ENCODE results near the gene RSPRY1. TPM values are rescaled to one million over a fixed set of nuclear protein-coding genes. Genes with fewer than 3 reads are reported as not detected.

The RSPRY1 gene
- polyA plus RNA-seq, 1 experiment = 63.8 TPM

DNA sequence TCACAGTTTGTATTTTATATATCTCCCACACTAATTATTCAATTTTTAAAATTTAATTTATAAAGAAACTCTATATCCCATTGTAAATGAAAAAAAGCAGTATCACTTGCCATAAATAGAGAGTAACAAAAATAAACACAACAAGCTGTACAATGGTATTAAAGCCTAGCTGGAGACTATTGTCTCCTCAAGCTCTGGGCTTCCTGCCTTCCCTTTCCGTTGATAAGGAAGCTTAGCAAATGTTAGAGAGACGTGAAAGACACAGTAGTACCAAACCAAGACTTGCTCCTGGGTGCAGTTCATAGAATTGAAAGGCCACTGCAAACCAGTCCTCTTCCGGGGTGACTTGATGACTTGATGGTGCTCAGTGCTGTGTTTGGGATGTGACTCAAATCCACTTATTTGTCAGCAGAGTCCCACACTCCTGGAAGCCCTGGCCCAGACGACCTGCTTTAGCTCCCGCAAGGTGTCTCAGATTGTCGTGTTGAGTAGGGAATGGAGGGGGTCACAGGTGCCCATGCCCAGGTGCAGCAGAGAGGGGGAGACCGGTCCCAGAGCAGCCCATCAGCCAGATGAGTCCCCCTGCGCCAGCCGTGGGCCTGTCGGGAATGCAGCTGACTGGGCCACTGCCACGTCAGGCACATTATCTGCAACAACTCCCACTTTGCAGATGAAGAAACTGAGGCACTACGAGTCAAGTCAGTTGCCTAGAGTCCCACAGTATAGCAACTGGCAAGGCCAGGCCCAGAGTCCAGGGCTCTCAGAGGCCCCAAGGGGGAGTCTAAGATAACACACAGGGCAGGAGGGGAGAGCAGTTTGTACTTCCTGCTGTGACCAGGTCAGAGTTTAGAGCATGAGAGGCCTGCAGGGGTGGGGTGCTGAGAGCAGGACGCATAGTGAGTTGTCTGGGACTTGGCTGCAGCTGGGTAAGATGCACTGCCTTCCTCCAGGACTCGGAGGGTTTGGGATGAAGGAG is 40.8 kb upstream of the RSPRY1 start:
- no peaks in the 10 kb centered on the region; the same call in 1 of the 2 replicates for H3K9me3 ChIP-seq (ENCODE audit: control insufficient read depth, insufficient read depth, low read length)
- H3K4me3 ChIP-seq (ENCODE audit: low read depth, low read length) = no peak overlapping the region
- CTCF ChIA-PET = interaction anchor here (1.2 to 1.5 kb wide), 2 partner anchors 52 to 61 kb away, joined by 6 to 10 read pairs; partner anchors contain the start of gene CPNE2
- TF ChIP-seq, protein P1, sequence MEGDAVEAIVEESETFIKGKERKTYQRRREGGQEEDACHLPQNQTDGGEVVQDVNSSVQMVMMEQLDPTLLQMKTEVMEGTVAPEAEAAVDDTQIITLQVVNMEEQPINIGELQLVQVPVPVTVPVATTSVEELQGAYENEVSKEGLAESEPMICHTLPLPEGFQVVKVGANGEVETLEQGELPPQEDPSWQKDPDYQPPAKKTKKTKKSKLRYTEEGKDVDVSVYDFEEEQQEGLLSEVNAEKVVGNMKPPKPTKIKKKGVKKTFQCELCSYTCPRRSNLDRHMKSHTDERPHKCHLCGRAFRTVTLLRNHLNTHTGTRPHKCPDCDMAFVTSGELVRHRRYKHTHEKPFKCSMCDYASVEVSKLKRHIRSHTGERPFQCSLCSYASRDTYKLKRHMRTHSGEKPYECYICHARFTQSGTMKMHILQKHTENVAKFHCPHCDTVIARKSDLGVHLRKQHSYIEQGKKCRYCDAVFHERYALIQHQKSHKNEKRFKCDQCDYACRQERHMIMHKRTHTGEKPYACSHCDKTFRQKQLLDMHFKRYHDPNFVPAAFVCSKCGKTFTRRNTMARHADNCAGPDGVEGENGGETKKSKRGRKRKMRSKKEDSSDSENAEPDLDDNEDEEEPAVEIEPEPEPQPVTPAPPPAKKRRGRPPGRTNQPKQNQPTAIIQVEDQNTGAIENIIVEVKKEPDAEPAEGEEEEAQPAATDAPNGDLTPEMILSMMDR (IDR thresholded peaks at IDR 0.05; ENCODE audit: low read depth, low read length) = no peak
- no peak overlapping the region for H3K27ac ChIP-seq (ENCODE audit: low read depth, low read length)
- H3K27me3 ChIP-seq (ENCODE audit: control insufficient read depth, insufficient read depth, low read length) = no peaks in the 10 kb centered on the region
- DNase-seq (ENCODE audit: low read depth, low spot score) = no peak
- POLR2A ChIA-PET = no interaction called here

DNA sequence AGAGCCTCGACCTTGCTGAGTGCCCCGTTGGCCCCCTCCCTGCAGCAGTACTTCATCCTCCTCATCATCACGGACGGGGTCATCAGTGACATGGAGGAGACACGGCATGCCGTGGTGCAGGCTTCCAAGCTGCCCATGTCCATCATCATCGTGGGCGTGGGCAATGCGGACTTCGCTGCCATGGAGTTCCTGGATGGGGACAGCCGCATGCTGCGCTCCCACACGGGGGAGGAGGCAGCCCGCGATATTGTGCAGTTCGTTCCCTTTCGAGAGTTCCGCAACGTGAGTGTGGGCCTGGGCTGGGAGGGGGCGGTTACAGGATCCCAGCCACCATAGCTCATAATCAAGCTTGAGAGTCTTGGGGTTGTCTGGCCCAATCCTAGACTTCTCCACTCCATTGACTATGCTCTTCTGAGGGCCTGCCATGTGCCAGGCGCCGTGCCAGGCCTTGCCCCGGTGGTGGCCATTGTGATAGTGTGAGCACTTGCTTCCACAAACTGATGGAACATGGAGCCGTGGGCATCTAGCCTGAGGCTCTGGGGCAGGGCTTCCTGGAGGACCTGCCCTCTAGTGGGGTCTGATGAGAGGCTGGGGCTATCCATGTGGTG is 40.0 kb upstream of the RSPRY1 start:
- Histone ChIP-seq H3K27ac (ENCODE audit: low read depth, low read length) (no peak overlapping the region), H3K9me3 (ENCODE audit: control insufficient read depth, insufficient read depth, low read length) (no peaks in the 10 kb centered on the region; the same call in 1 of the 2 replicates), H3K27me3 (ENCODE audit: control insufficient read depth, insufficient read depth, low read length) (no peaks in the 10 kb centered on the region), H3K4me3 (ENCODE audit: low read depth, low read length) (no peak overlapping the region)
- ChIA-PET POLR2A (no interaction called here), CTCF (no interaction called here)
- TF ChIP-seq, protein P1 (IDR thresholded peaks at IDR 0.05; ENCODE audit: low read depth, low read length) = no peak
- DNase-seq (ENCODE audit: low read depth, low spot score) = no peak

DNA sequence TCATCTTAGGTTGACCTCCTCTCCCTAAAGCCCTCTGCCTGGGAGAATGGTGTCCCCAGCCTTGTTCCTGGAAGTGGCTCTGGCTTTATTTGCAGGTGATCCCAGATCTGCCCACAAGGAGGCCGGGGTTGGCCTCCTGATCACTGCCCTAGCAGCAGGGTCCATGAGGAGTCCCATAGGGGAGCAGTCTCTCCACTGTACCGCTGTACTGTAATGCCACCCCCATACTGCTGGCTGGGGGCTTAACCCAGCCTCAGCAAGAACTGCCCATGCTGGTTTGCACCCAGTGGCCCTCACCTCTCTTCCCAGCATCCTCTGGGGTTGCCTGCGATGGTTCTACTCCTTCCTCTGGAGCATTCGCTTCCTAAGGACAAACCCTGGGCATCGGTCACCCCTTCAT is 39.4 kb upstream of the RSPRY1 start:
- H3K9me3 ChIP-seq (ENCODE audit: control insufficient read depth, insufficient read depth, low read length) = no peaks in the 10 kb centered on the region
- ChIA-PET POLR2A (no interaction called here), CTCF (no interaction called here)
- no peak overlapping the region for H3K4me3 ChIP-seq (ENCODE audit: low read depth, low read length)
- H3K27me3 ChIP-seq (ENCODE audit: control insufficient read depth, insufficient read depth, low read length) = no peaks in the 10 kb centered on the region
- no peak for DNase-seq (ENCODE audit: low read depth, low spot score)
- TF ChIP-seq, protein P1 (IDR thresholded peaks at IDR 0.05; ENCODE audit: low read depth, low read length) = peak; percentile 15; the same call in 1 of the 2 replicates
- H3K27ac ChIP-seq (ENCODE audit: low read depth, low read length) = no peak overlapping the region

DNA sequence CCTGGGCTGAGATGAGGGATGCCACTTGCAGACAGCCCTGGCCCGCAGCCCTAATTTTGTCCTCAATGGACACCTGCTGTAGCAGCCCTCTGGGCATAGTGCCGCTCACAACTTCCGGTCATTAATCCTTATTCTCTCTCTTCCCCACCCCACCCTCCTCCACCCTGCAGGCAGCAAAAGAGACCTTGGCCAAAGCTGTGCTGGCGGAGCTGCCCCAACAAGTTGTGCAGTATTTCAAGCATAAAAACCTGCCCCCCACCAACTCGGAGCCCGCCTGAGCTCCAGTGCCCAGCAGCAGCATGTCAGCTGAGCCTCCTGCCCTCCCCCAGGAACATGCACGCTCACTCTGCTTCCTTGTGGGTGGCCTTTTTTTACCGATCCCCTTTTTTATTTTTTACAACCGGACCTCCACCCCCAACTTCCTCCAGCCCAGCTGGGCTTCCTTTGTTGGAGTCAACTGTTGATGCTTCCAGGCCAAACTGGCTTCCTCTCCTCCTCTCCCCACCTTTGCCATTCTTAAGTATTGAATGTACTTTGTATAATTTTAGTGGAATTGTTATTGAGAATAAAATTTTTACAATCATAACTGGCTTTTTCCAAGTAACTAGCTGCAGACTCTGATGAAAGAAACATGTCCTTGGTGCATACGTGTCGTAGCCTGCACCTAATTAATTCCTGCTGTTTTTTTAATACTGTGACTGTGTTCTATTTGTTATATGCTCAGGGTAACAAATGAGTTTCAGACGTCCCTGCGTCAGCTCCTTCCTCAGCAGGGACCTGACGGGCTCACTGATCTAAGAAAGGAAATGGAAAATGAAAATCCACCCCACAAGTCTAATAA is 38.5 kb upstream of the RSPRY1 start:
- no peak for DNase-seq (ENCODE audit: low read depth, low spot score)
- Histone ChIP-seq H3K27ac (ENCODE audit: low read depth, low read length) (no peak overlapping the region), H3K27me3 (ENCODE audit: control insufficient read depth, insufficient read depth, low read length) (no peaks in the 10 kb centered on the region), H3K9me3 (ENCODE audit: control insufficient read depth, insufficient read depth, low read length) (no peaks in the 10 kb centered on the region), H3K4me3 (ENCODE audit: low read depth, low read length) (no peak overlapping the region)
- POLR2A ChIA-PET = interaction anchor here (0.7 kb wide), 1 partner anchor 47 kb away, joined by 3 read pairs; no protein-coding TSS in a partner anchor
- TF ChIP-seq, protein P1 (IDR thresholded peaks at IDR 0.05; ENCODE audit: low read depth, low read length) = no peak
- CTCF ChIA-PET = no interaction called here
